LNCAP (cell line): Measurements from ENCODE around the gene JTB.

Experiments
- TF ChIP-seq, protein P1 (sequence below): fragments of 450-650 bp; IDR thresholded peaks from 2 replicates; pipeline ENCODE4 v1.5.1; 2017; ENCODE audit warnings: mild to moderate bottlenecking

The JTB gene

DNA sequence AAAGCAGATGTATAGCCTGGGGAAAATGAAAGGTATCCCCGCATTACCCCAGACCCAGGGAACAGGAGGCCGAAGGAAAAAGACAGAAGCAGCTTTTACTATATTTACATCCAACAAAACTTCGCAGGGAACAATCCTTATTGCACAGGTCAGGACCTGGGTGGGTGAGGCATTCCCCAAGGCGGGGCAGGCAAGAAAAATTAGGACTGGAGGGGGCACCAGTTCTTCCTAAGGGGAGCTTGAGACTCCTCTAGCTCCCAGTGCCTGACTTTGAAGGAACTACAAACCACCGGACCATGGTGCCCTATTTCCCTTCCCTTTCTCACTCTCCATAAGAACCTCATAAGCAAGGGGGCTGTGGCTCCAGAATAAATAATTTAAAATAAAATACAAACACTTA, 48.0 kb downstream of the JTB start:
- TF ChIP-seq, protein P1, sequence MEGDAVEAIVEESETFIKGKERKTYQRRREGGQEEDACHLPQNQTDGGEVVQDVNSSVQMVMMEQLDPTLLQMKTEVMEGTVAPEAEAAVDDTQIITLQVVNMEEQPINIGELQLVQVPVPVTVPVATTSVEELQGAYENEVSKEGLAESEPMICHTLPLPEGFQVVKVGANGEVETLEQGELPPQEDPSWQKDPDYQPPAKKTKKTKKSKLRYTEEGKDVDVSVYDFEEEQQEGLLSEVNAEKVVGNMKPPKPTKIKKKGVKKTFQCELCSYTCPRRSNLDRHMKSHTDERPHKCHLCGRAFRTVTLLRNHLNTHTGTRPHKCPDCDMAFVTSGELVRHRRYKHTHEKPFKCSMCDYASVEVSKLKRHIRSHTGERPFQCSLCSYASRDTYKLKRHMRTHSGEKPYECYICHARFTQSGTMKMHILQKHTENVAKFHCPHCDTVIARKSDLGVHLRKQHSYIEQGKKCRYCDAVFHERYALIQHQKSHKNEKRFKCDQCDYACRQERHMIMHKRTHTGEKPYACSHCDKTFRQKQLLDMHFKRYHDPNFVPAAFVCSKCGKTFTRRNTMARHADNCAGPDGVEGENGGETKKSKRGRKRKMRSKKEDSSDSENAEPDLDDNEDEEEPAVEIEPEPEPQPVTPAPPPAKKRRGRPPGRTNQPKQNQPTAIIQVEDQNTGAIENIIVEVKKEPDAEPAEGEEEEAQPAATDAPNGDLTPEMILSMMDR = no peak

DNA sequence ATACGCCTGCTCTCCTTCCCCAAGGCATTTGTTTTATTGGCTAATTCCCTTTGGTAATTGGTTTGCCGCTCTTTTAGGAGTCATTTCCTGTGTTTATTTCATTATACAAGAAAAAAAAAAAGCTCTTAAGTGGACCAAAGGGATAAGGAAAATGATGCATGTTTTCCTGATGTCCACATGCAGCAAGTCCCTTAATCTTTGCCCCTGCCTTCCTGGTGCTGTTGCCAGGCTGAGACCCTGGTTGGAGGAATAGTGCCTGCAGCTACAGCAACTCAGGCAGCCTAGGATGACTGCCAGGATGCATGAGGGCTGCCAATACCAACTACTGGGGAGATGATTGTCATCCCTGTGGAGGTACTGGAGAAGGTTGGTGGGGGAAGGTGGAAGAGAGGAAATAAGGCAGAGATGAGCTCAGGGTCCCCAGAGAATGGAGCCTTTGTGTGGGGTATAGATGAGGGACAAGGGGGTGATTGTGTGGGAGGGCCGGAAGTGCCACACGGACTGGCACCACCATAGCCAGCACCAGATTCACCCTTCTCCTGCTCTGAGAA, 48.6 kb downstream of the JTB start:
- TF ChIP-seq, protein P1 = no peak

DNA sequence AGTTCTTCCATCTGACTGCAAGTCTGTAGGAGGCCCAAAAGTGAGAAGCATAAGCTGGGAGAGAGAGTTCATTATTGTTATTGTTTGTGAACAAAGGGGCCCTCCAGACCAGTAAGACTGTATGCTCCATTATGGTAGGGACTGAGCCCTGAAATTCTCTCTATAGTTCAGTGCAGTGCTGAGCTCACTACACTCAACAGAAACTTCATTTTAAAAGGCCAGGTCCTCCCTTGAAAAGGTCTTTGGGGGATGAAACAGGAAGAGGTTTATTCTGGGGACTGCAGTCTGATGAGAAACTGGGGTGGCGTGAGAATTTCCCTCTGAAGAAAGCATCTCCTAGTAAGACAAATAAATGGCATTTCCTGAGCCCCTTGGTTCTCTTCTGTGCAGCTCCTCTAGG, 49.2 kb downstream of the JTB start:
- TF ChIP-seq, protein P1 = no peak

DNA sequence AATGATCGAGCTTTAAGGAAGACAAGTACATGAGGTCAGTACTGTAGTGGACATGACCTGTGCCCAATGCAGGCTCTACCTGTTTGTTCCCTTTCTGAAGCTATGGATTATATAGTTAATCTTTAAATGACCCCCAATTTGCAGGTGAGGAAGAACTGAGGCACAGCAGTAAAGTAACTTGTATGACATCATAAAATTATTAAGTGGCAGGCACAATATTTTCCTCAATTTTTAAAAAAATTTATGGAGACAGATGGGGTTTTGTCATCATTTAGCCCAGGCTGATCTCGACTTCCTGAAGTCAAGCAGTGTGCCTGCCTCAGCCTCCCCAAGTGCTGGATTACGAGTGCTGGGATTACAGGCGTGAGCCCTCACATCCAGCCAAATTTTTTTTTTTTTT, 51.1 kb downstream of the JTB start:
- TF ChIP-seq, protein P1 = no peak
